ENCODE measurements around the gene G3BP2. TPM values are rescaled to one million over a fixed set of nuclear protein-coding genes. Genes with fewer than 3 reads are reported as not detected.
A peak's percentile ranks its signal among the peaks of the same experiment; 100 is the strongest.

The G3BP2 gene
- total RNA-seq, 1 experiment from 2014 or later: 187 TPM

- intact Hi-C loops (cut with micrococcal nuclease; ENCODE audit: unreplicated experiment): no loop called here
- Mint-ChIP-seq H3K36me3 (ENCODE audit: insufficient read depth, unreplicated experiment) (peaks cover 18% of the 10 kb centered on the region), H3K4me3 (ENCODE audit: unreplicated experiment) (no peak overlapping the region), H3K4me1 (ENCODE audit: low read depth, unreplicated experiment) (peaks cover 11% of the 10 kb centered on the region), H3K27me3 (ENCODE audit: insufficient read depth, unreplicated experiment) (no peaks in the 10 kb centered on the region), H3K9me3 (ENCODE audit: unreplicated experiment) (no peaks in the 10 kb centered on the region), H3K27ac (ENCODE audit: unreplicated experiment) (peak overlapping the region; percentile 39)
- no peak for DNase-seq
- no peaks in the 10 kb centered on the region for H3K36me3 ChIP-seq (ENCODE audit: control insufficient read depth, insufficient read depth, low read length)
- POLR2A ChIA-PET: no interaction called here
- no peak for TF ChIP-seq CTCF (IDR thresholded peaks at IDR 0.05; ENCODE audit: insufficient read depth in 1 of 2, low read depth in 1 of 2, low read length in 1 of 2, severe bottlenecking in 1 of 2, unreplicated experiment in 1 of 2)
- H3K27me3 ChIP-seq (replicated peaks; ENCODE audit: control insufficient read depth, insufficient read depth, low read length): no peaks in the 10 kb centered on the region
- no TSS peak for BruUV-seq (replicated peaks)
- no peaks in the 10 kb centered on the region for H3K9me3 ChIP-seq
- H3K4me3 ChIP-seq (ENCODE audit: low read depth, low read length): no peak overlapping the region
- H3K4me1 ChIP-seq: peaks cover 16% of the 10 kb centered on the region; the same call in 1 of the 2 replicates
- CTCF ChIA-PET: no interaction called here
These were observed 1.9 kb upstream of the G3BP2 start for GRCh38 chr4:75675004-75675531.

- TSS peak; percentile 99 for BruUV-seq (replicated peaks)
- peaks cover 15% of the 10 kb centered on the region for H3K4me1 Mint-ChIP-seq (ENCODE audit: low read depth, unreplicated experiment)
These were observed 733 bp upstream of the G3BP2 start for GRCh38 chr4:75673959-75674328.

GRCh38 chr4:75672461-75673026 lies 667 bp downstream of the G3BP2 start:
- Mint-ChIP-seq H3K27me3 (ENCODE audit: insufficient read depth, unreplicated experiment) (no peaks in the 10 kb centered on the region), H3K4me3 (ENCODE audit: unreplicated experiment) (peak overlapping the region; percentile 96), H3K9me3 (ENCODE audit: unreplicated experiment) (no peaks in the 10 kb centered on the region), H3K36me3 (ENCODE audit: insufficient read depth, unreplicated experiment) (peaks cover 18% of the 10 kb centered on the region), H3K27ac (ENCODE audit: unreplicated experiment) (peak overlapping the region; percentile 99), H3K4me1 (ENCODE audit: low read depth, unreplicated experiment) (peaks cover 20% of the 10 kb centered on the region)
- intact Hi-C loops (cut with micrococcal nuclease; ENCODE audit: unreplicated experiment): loop anchor here (1.0 to 5.0 kb wide), 2 partner anchors 35 to 52 kb away; partner anchors contain the start of gene USO1
- CTCF ChIA-PET: interaction anchor here (0.7 kb wide), 1 partner anchor 52 kb away, joined by 4 read pairs; the partner anchor contains the start of gene USO1
- Histone ChIP-seq H3K36me3 (ENCODE audit: control insufficient read depth, insufficient read depth, low read length) (no peaks in the 10 kb centered on the region), H3K27me3 (replicated peaks; ENCODE audit: control insufficient read depth, insufficient read depth, low read length) (no peaks in the 10 kb centered on the region), H3K4me1 (peaks cover 32% of the 10 kb centered on the region), H3K4me3 (ENCODE audit: low read depth, low read length) (peak overlapping the region; percentile 76), H3K9me3 (no peaks in the 10 kb centered on the region)
- TF ChIP-seq CTCF (IDR thresholded peaks at IDR 0.05; ENCODE audit: insufficient read depth in 1 of 2, low read depth in 1 of 2, low read length in 1 of 2, severe bottlenecking in 1 of 2, unreplicated experiment in 1 of 2): no peak
- BruUV-seq (replicated peaks): no TSS peak
- POLR2A ChIA-PET: interaction anchor here (0.5 kb wide), 1 partner anchor 67 kb away, joined by 9 read pairs; no protein-coding TSS in a partner anchor
- peak; percentile 60 to 74 for DNase-seq

More at GRCh38 chr4:75673959-75674328, 733 bp upstream of the G3BP2 start:
- DNase-seq: peak in 1 of 2 experiments; percentile 18
- TF ChIP-seq CTCF (IDR thresholded peaks at IDR 0.05; ENCODE audit: insufficient read depth in 1 of 2, low read depth in 1 of 2, low read length in 1 of 2, severe bottlenecking in 1 of 2, unreplicated experiment in 1 of 2): no peak
- no peaks in the 10 kb centered on the region for H3K27me3 ChIP-seq (replicated peaks; ENCODE audit: control insufficient read depth, insufficient read depth, low read length)
- no peaks in the 10 kb centered on the region for H3K27me3 Mint-ChIP-seq (ENCODE audit: insufficient read depth, unreplicated experiment)
- peak overlapping the region; percentile 96 for H3K4me3 Mint-ChIP-seq (ENCODE audit: unreplicated experiment)
- peak overlapping the region; percentile 99 for H3K27ac Mint-ChIP-seq (ENCODE audit: unreplicated experiment)
- H3K4me3 ChIP-seq (ENCODE audit: low read depth, low read length): peak overlapping the region; percentile 32
- ChIA-PET CTCF (interaction anchor here (1.1 kb wide), 1 partner anchor 50 kb away, joined by 5 read pairs; the partner anchor contains the start of gene USO1), POLR2A (interaction anchor here (0.7 to 1.5 kb wide), 4 partner anchors 22 to 159 kb away, joined by 3 to 28 read pairs (median 6); partner anchors contain the start of genes CDKL2, RCHY1, THAP6 and USO1)
- no peaks in the 10 kb centered on the region for H3K9me3 Mint-ChIP-seq (ENCODE audit: unreplicated experiment)
- H3K4me1 ChIP-seq: peaks cover 18% of the 10 kb centered on the region
- intact Hi-C loops (cut with micrococcal nuclease; ENCODE audit: unreplicated experiment): loop anchor here (1.0 to 5.0 kb wide), 2 partner anchors 33 to 50 kb away; partner anchors contain the start of gene USO1
- H3K36me3 Mint-ChIP-seq (ENCODE audit: insufficient read depth, unreplicated experiment): peaks cover 18% of the 10 kb centered on the region
- no peaks in the 10 kb centered on the region for H3K9me3 ChIP-seq
- no peaks in the 10 kb centered on the region for H3K36me3 ChIP-seq (ENCODE audit: control insufficient read depth, insufficient read depth, low read length)

Measured in Caco-2 (cell line).